GM19463 (cell line): Measurements from ENCODE around the gene SLC16A11.
"Not testable (repeated sequence)": the region's sequence is repeated elsewhere in the genome, so short reads cannot be mapped to it uniquely, and the experiment has no call there.

Source experiments
- ATAC-seq: cut with Tn5 transposase; IDR thresholded peaks from one replicate; pipeline ENCODE4 v1.9.1; 2021; ENCODE audit warnings: mild to moderate bottlenecking, moderate library complexity; ENCODE audit not compliant: unreplicated experiment

SLC16A11 gene

GRCh38 chr17:7058831-7059447 is 15.0 kb upstream of the SLC16A11 start:
- ATAC-seq: no peak

DNA sequence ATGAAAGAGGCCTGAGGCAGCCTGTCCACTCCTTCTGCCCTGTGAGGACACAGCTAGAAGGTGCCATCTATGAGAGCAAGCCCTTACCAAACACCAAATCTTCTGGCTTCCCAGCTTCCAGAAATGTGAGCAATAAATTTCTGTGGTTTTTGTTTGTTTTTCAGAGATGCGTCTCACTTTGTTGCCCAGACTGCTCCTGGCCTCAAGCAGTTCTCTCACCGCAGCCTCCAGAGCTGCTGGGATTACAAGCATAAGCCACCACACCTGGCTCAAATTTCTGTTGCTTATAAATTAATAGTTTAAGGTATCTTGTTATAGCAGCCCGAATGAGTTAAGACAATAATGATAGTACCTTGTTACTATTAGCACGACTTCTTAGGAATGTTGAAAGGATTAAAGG is 12.5 kb upstream of the SLC16A11 start:
- no peak for ATAC-seq

- ATAC-seq: not testable (repeated sequence)
Measured at GRCh38 chr17:7050583-7050982, 6.7 kb upstream of the SLC16A11 start.

DNA sequence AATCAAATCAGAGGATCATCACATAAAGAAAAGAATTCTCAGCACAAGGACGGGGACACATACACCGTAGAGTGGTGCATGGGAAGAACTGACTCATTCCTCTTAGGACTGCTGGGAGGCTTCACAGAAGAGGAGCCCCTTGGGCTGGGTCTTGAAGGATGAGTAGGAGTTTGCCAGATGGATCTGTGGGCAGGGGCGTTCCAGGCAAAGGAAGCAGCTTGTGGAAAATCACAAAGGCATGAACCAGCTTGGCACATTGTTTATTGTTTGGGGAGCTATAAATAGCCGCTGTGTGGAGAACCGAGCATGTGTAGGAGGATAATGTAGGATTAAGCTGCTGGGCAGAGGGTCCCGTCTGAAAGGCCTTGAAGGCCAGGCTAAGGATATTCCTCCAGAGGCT is 5.1 kb upstream of the SLC16A11 start:
- no peak for ATAC-seq

- no peak for ATAC-seq
Measured at GRCh38 chr17:7047566-7047965, 3.7 kb upstream of the SLC16A11 start.

- ATAC-seq: not testable (repeated sequence)
Measured at GRCh38 chr17:7046725-7047397, 3.0 kb upstream of the SLC16A11 start.

DNA sequence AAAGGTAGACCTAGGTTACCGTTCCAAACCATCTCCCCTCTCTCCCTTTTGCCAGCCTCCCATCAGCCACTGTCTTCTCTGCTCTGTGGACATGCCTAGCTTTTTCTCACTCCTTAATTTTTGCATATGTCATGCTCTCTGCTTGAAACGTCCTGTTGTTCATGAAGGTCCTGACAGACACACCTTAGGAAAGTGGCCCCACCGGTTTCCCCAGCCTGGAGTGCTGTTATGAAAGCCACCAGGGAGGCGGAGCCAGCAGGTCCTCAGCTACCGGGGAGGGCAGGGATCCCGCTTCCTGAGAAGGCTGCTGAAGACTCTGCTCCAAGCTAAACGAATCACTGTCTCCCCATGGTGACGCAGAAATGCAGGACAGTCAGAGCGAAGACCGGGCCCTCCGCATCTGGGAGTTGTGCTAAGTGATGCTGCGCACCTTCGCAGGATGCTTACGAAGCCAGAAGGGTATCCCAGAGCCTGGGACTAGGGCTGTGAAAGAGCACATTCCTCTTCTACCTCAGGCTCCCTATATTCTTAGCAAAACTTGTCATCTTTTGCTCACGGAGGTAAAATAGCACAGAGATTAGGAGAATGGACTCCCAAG is 2.3 kb upstream of the SLC16A11 start:
- no peak for ATAC-seq

- no peak for ATAC-seq
Measured at GRCh38 chr17:7045492-7046126, 1.7 kb upstream of the SLC16A11 start.

DNA sequence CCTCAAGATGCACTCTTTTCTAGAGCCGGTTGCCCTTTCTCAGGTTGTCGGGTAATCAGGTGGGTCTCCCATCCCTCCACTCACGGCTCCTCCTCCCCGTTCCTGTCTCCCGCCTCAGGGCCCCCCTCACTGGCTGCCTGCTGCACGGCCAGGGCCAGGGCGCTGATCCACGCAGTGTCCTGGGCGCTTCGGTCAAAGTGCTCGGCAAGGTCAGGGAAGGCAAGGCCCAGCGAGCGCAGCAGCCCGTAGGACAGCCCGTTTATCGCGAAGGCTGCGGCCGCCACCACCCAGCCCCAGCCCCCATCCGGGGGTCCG is 753 bp downstream of the SLC16A11 start:
- no peak for ATAC-seq

- ATAC-seq: no peak
Measured at GRCh38 chr17:7042501-7043181, 1.3 kb downstream of the SLC16A11 start.

DNA sequence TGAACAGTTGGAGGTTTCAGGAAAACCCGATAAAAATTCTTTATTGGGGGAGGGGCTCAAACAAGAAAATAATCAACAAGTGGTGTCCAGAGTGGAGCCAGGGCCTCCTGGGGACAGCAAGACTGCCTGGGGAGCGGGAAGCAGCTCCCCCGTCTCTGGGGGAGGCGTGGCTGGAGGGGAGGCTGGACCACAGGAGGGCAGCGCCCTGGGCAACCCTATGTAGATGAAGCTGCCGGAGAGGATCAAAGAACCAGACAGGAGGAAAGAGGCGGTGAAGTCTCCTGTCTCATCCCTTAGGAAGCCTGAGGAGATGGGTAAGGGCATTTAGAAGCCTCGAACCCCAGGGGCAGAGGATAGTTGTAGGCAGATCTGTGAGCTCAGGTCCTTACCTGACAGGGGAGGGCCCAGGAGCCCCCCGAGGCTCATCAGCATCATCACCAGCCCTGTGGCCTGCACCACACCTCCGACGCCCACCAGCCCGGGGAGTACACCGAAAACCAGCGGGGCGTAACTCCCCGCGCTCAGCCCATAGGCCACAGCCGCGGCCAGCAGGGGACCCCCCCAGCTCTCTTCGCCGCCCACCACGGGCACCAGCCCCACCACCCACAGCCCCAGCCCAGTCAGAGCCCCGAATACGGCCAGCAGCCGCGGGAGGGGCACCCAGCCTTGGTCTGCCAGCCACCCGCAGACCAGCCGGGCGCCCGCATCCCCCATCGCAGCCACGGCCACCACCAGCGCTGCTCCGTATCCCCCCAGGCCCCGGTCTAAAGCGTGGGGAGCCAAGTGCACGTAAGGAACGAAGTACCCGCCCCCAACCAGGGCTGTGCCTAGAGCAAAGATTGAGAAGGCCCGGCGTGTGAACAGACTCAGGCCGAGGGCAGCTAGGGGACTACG is 2.0 kb downstream of the SLC16A11 start:
- ATAC-seq: no peak

- ATAC-seq: no peak
Measured at GRCh38 chr17:7039832-7040231, 4.1 kb downstream of the SLC16A11 start.

DNA sequence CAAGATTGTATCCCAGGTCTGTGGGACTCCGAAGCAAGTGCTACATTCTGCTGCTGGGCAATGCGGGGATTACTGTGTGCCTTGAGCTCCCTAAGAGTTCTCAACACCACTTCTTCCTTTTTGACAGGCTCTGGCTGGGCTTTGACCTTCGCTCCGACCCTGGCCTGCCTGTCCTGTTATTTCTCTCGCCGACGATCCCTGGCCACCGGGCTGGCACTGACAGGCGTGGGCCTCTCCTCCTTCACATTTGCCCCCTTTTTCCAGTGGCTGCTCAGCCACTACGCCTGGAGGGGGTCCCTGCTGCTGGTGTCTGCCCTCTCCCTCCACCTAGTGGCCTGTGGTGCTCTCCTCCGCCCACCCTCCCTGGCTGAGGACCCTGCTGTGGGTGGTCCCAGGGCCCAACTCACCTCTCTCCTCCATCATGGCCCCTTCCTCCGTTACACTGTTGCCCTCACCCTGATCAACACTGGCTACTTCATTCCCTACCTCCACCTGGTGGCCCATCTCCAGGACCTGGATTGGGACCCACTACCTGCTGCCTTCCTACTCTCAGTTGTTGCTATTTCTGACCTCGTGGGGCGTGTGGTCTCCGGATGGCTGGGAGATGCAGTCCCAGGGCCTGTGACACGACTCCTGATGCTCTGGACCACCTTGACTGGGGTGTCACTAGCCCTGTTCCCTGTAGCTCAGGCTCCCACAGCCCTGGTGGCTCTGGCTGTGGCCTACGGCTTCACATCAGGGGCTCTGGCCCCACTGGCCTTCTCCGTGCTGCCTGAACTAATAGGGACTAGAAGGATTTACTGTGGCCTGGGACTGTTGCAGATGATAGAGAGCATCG is 5.6 kb downstream of the SLC16A11 start:
- ATAC-seq: no peak

- ATAC-seq: peak; percentile 91
Measured at GRCh38 chr17:7035591-7036368, 8.1 kb downstream of the SLC16A11 start, which contains the start of gene SLC16A13. Gene SLC16A13, plus strand, starts transcription at chr17:7036015. Its CDS starts 368 bp downstream, at chr17:7036383.

DNA sequence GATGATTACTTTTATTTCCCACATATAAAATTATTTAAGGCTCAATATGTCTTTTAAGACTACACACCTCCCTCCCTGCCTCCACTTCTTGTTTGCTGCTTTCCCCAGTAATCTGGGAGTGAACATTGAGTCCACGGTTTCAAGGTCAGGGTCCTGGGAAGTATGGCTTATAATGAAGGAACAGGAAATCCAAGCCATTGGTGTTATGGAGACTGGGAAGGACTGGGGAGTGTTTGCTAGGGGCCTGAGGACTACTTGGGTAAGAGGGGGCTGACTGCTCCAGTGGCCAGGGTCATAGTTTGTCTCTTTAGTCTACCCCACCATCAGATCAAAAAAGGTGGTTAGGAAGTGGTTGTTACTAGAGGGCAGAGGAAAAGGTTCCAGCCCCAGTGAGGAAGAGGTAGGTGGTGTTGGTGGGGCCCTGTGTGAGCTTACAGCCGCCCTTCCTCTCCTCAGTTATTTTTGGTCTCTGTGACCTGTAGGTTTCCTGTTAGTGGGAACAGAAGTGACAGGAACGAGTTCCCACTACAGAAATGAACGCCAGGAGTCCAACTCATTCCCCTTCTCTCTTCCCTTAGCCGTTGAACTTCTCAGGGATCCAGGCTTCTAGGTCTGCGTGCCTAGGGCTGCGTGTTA is 8.8 kb downstream of the SLC16A11 start:
- ATAC-seq: no peak

DNA sequence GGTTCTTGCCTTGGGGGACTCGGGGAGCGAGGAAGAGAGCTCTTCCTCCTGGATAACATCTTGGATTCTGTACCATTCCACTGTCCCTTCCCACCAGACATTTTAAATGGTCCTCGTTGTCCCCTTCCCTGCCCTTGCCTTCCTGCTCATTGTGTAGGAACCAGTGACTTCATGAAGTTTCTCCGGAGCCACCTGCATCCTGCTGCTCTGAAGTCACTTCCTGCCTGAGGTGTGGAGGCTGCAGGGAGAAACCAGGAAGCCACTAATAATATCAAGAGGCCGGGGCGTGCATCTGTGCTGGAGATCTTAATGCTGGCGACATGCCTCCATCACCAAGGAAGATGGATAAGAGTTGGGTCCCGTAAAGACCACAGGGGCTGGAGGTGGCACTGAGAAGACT is 14.2 kb downstream of the SLC16A11 start:
- no peak for ATAC-seq

DNA sequence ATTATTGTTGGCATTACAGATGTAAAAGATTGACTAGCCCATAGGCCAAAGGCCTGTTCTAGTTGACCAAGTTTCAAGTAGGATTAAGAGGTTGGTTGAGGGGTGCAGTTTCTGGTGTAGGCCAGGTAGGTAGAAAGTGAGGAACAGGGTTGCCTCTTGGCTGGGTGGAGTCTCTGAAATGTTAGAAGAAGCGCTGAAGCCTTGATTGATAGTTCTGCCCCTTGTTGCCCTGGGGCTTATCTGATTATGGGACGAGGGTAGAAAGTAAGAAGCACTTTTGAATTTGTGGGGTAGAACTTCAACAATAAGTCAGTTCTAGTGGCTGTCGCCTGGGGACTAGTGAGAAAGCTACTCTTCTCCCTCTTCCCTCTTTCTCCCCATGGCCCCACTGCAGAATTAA is 14.8 kb downstream of the SLC16A11 start:
- ATAC-seq: no peak

- no peak for ATAC-seq
Measured at GRCh38 chr17:7027335-7027734, 16.6 kb downstream of the SLC16A11 start.
